ENCODE data around the gene GTPBP3.
"Not testable (repeated sequence)": the region's sequence is repeated elsewhere in the genome, so short reads cannot be mapped to it uniquely, and the experiment has no call there.

The GTPBP3 gene

DNA sequence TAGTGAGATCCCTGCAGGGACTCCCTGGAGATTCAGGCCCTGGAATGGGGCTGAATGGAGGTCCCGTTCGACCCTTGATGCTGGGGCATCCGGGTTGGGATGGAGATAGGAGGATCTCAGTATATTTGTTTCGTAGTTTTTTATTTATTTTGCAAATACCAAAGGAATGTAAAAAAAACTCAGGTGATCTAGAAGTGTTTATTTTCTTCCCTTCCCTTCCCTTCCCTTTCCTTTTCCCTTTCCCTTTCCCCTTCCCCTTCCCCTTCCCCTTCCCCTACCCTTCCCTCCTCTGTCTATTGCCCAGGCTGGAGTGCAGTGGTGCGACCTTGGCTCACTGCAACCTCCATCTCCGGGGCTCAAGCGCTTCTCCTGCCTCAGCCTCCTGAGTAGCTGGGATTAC, 4.5 kb downstream of the GTPBP3 start:
- no peak for DNase-seq (ENCODE audit: low spot score)

- DNase-seq (ENCODE audit: low spot score), result no peak
Measured at GRCh38 chr19:17346109-17346671, 8.8 kb downstream of the GTPBP3 start.

GRCh38 chr19:17347361-17347760, 10.0 kb downstream of the GTPBP3 start:
- no peak for DNase-seq (ENCODE audit: low spot score)

DNA sequence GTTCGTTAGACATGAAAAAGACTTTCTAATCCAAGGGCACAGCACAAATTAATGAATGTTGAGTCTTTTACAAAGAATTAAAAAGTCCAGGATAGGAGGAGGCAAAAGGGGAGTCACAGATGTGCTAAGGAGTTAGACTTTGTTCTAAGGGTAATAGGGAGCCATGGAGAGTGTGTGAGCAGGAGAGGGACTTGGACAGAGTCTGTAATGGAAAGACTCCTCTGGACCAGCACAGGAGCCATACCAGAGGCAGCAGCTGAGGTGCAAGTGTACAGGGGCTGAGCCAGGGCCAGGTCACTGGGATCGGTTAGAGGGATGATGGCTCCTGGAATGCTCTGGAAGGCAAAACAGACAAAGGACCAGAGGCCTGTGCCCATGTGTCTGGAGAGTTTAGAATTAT, 10.5 kb downstream of the GTPBP3 start:
- no peak for DNase-seq (ENCODE audit: low spot score)

DNA sequence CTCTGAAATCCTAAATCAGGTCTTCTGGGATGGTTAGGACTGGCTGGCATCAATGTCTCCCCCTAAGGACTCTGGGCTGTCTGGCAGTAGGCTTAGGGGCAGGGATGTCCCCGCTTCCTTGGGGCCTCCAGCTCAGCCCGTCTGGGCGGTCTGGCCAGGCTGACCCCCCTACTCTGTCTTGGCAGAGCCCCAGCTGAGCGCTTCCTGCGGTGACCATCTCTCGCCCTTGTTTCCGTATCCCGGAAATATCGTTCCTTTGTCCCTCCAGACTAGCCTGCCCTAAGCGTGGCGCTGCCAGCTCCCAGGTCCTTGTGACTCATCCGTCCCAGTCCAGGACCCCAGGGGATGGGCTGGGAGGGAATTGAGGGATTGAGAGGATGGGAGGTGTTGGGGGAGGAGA, 11.3 kb downstream of the GTPBP3 start:
- DNase-seq (ENCODE audit: low spot score), result no peak

DNA sequence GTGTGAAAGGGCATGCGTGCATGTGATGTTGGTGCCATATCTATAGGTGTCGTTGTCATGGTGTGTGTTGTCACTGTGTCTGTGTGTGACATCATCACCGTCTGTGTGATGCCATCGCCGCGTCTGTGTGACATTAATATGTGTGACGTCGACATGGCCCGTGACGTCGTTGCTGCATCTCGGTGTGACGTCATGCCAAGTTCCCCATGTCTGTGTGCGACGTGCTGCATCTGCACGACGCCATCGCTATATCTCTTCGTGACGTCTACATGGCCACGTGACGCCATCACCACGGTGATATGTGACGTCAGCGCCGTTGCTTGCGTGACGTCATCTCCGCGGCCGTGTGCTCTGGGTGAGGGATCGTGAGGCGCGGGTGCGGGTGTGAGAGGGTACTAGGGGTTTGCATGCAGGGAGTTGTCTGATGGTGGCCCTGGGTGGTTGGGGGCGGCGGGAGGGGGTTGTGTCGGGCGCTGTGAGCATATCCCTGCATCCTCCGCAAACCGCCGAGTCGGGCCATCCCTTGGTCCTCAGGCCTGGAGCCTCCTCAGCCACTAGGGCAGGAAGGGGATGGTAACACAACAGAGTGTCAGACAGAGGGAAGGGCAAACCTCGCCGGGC, 14.6 kb downstream of the GTPBP3 start:
- no peak for DNase-seq (ENCODE audit: low spot score)

GRCh38 chr19:17352608-17353280, 15.4 kb downstream of the GTPBP3 start:
- DNase-seq (ENCODE audit: low spot score), result no peak

DNA sequence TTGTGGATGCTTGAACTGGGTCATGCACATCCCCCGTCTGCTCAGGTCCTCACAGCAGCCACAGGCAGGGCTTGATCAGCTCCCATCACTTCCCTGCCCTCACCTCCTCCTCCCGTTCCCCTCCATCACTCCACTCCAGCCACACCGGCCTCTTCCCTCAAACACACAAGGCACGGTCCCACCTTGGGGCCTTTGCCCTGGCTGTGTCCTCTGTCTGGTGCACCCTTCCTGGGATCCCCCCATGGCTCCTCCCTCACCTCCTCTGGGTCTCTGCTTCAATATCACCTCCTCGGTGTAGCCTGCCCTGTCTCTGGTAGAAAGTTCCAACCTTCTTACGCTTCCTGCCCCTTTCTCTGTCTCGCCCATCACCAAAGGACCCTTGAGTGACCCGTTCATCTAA, 16.0 kb downstream of the GTPBP3 start:
- DNase-seq (ENCODE audit: low spot score), result no peak

- no peak for DNase-seq (ENCODE audit: low spot score)
Measured at GRCh38 chr19:17357078-17357666, 19.8 kb downstream of the GTPBP3 start.

GRCh38 chr19:17357724-17358123, 20.4 kb downstream of the GTPBP3 start:
- no peak for DNase-seq (ENCODE audit: low spot score)

GRCh38 chr19:17358395-17358794, 21.0 kb downstream of the GTPBP3 start:
- no peak for DNase-seq (ENCODE audit: low spot score)

DNA sequence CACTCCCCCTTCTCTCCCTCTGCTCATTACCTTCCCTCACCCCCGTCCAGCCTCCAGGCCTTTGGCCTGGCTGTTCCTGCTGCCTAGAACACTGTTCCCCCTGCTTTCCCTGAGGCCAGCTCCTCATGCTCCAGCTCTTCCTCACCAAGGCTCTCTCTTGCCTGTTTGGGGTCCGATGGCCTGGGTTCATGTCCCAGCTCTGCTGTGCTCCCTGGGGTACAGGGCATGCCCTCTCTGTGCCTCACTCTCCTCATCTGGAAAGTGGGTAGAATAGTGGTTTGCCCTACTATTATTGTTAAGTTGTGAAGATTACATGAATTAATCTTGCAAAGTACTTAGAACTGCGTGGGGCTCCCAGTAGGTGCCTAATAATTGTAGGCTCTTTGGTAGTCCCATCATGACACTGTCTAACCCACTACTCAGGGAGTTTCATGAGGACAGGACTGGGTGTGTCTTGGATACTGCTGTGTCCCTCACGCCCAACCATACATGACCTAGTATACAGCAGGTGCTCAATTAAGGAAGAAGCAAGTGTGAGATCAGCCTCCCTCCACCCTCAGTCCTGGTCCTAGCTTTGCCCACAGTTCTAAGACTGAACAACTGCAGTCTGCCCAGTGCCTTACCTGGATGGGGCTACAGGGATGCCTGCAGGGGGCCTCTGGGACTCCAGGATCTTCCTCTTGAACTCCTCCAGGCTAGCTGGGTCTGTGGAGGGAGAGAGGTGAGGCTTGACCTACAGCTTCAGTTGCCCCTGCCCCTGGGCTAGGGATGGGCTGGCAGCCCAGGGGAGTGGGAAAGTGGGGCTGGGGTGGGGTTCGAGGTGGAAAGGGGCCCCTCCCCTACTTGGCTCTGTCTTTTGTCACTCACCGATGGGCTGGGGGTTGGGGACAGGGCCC, 22.8 kb downstream of the GTPBP3 start:
- no peak for DNase-seq (ENCODE audit: low spot score)

DNA sequence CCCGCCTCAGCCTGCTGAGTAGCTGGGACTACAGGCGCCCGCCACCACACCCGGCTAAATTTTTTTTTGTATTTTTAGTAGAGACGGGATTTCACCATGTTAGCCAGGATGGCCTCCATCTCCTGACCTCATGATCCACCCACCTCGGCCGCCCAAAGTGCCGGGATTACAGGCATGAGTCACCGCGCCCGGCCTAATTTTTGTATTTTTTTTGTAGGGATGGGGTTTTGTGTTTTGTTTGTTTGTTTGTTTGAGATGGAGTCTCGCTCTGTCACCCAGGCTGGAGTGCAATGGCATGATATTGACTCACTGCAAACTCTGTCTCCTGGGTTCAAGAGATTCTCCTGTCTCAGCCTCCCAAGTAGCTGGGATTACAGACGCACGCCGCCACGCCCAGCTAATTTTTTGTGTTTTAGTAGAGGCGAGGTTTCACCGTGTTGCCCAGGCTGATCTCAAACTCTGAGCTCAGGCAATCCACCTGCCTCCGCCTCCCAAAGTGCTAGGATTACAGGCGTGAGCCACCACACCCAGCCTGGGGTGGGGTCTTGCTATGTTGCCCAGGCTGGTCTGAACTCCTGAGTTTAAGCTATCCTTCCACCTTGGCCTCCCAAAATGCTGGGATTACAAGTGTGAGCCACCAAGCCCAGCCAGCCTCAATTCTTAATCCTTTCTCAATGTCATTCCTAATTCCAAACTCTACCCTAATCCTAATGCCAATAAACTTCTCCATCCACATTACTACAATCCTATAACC, 26.7 kb downstream of the GTPBP3 start:
- DNase-seq (ENCODE audit: low spot score), result not testable (repeated sequence)

GRCh38 chr19:17365361-17365760, 28.0 kb downstream of the GTPBP3 start:
- DNase-seq (ENCODE audit: low spot score), result no peak

- no peak for DNase-seq (ENCODE audit: low spot score)
Measured at GRCh38 chr19:17370026-17370587, 32.8 kb downstream of the GTPBP3 start.

GRCh38 chr19:17376935-17377600, 39.7 kb downstream of the GTPBP3 start, which contains the start of gene PLVAP:
Gene PLVAP (minus strand): TSS chr19:17377342. CDS start chr19:17377288, 54 bp downstream.
- no peak for DNase-seq (ENCODE audit: low spot score)

- no peak for DNase-seq (ENCODE audit: low spot score)
Measured at GRCh38 chr19:17378271-17378670, 40.9 kb downstream of the GTPBP3 start.

DNA sequence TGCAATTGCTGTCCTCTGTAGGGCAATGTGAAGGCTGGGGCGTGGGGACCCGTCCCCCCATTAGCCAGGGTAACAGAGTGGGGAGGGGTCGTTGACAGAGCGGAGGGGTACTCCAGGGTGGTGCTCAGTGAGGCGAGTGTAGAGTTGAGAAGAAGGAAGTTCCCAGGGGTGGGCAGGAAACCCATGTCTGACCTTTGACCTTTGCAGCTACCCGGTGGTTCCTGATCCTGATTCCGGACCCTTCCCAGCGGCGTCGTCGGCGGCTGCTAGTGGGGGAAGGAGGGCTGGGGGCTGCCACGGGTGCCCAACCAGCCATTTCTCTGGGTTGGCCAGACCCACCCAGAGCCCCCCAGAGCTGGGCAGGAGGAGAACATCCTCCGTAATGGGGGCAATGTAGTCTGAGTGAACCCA, 41.9 kb downstream of the GTPBP3 start:
- no peak for DNase-seq (ENCODE audit: low spot score)

DNA sequence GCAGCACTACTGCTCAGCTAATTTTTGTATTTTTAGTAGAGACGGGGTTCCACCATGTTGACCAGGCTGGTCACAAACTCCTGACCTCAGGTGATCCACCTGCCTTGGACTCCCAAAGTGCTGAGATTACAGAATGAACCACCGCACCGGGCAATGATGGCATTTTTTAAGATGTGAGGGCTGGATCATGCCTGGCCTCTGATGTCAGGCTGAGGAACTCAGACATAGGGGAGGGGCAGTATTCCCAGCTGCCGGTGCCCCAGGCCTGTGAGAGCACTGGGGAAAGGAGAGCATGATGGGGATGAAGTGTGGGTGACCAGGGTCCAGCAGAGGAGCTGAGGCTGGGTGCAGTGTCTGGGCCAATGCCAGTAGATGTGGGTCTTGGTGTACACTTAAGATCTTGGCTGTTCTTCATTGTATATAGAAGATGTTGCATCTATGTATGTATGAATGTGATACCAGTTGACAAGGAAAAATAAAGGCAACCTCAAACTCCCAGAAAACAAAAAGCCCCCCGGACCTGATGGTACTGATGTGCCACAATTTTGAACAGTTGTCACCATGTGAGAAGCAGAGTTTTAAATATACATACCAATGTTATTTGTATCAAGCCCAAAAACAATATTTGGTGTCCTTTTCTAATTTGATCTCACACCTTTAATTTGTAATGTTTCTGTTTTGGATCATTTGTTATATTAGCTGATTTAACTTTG, 43.2 kb downstream of the GTPBP3 start:
- no peak for DNase-seq (ENCODE audit: low spot score)
